ENCODE measurements around the gene HMGCS2.

HMGCS2 gene

GRCh38 chr1:119700326-119700725 lies 68.4 kb downstream of the HMGCS2 start:
- DNase-seq (ENCODE audit: low spot score) = no peak
